Sigmoid colon (tissue), 7 donors: ENCODE results near the gene CLCN2. TPM values are rescaled to one million over a fixed set of nuclear protein-coding genes. Genes with fewer than 3 reads are reported as not detected.

Experiments
- DNase-seq: peaks from one replicate; pipeline ENCODE4 v3.0.0-alpha.2; 2019
- H3K27ac ChIP-seq, 4 donors: fragments of 200-600 bp; sonication (generic); one replicate each; pipeline ENCODE4 v1.5.1; 2016 to 2019; ENCODE audit warnings: mild to moderate bottlenecking in 1 of 4
- H3K27me3 ChIP-seq, 3 donors: fragments of 200-600 bp; sonication (generic); one replicate each; pipeline ENCODE4 v1.5.1; 2019; ENCODE audit warnings: mild to moderate bottlenecking in 1 of 3
- H3K36me3 ChIP-seq, 4 donors: fragments of 200-600 bp; sonication (generic); one replicate each; pipeline ENCODE4 v1.5.1; 2016 to 2019
- H3K4me1 ChIP-seq, 4 donors: fragments of 200-600 bp; sonication (generic); one replicate each; pipeline ENCODE4 v1.5.1; 2017 to 2019
- H3K4me3 ChIP-seq, 4 donors: fragments of 200-600 bp; sonication (generic); one replicate each; pipeline ENCODE4 v1.5.1; 2017 to 2019; ENCODE audit warnings: mild to moderate bottlenecking in 2 of 4, moderate library complexity in 1 of 4
- H3K9me3 ChIP-seq, 4 donors: fragments of 200-600 bp in 3 of 4; sonication (generic) in 3 of 4; one replicate each; pipeline versions ENCODE4 v1.5.1 to v1.6.1; 2013 to 2019
- EP300 ChIP-seq, 4 donors: sonication (generic); formaldehyde crosslinking; IDR thresholded peaks; one replicate each; pipeline ENCODE4 v1.6.1; 2017; ENCODE audit warnings: antibody characterized with exemption in 4 of 4
- POLR2A ChIP-seq, 2 donors: fragments of 450-650 bp; IDR thresholded peaks; one replicate each; pipeline ENCODE4 v1.6.1; 2016; ENCODE audit warnings: antibody characterized with exemption in 2 of 2, mild to moderate bottlenecking in 2 of 2, moderate library complexity in 2 of 2
- POLR2AphosphoS5 ChIP-seq, 4 donors: sonication (generic); formaldehyde crosslinking; IDR thresholded peaks; one replicate each; pipeline ENCODE4 v1.6.1; 2017; ENCODE audit warnings: antibody characterized with exemption in 4 of 4
- WGBS, 2 donors: extraction: QIAGEN DNeasy Blood & Tissue Kit; methylation state at CpG; one replicate each; pipeline ENCODE4 v1.1.7; 2013; 5-methylcytosine and 5-hydroxymethylcytosine counted together
- intact Hi-C: fragments of 100-400 bp; cut with DNase I; formaldehyde crosslinking; loops from one replicate; pipeline ENCODE4 v1.15.1; 2023
- polyA plus RNA-seq, 3 donors: library from polyadenylated mRNA; stranded (reverse); fragments of 200-250 nt; gene quantifications; one replicate each; pipeline ENCODE4 v1.2.3, GENCODE V29; 2013
- total RNA-seq, 4 donors: library from RNA; depleted of rRNA; stranded (reverse); fragments of >200 nt; gene quantifications; one replicate each; pipeline ENCODE4 v1.1.0, GENCODE V29; 2016
- TF ChIP-seq, protein P1 (sequence below), 4 experiments: fragments of 450-650 bp in 3 of 4; fragments of 200-600 bp in 1 of 4; IDR thresholded peaks; one replicate each; pipeline ENCODE4 v1.5.1; 2016 to 2019; ENCODE audit warnings: antibody characterized with exemption in 4 of 4, mild to moderate bottlenecking in 3 of 4, moderate library complexity in 2 of 4
- donor health status: healthy with polysubstance abuse.
- donor health status: Bipolar disorder and iron deficiency.
- donor health status: healthy.

The CLCN2 gene
- total and polyA plus RNA-seq, 7 donors = 1.6 to 30.2 (median 3.3) TPM

DNA sequence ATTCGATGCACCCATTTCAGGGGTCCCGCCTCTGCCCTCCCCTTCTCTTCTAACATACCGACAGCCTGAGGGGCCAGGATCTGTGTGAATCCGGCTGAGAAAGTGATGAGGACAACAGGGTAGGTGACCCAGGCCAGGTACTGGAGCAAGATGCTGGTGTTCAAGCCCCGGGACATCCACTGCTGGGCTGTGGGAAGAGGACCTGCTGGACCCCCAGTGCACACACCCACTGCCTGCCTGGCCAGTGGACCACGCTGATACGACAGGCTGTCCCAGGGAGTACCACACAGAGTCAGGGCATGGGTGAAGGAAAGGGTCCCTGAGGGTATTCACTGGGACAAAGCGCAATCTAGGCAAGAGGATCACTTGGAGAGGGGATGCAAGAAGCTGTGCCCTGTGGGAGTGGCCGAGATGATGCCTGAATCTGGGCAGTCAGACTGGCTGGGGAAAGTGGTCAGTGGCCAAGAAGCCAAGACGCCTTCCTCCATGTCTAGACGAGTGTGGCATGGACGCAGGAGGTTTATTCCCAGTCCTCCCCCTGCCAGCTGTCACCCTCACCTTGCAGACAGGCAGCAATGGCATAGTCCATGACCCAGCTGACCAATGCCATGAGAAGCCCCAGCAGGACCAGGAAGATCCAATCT, 3.2 kb downstream of the CLCN2 start:
- H3K27me3 ChIP-seq = no peaks in the 10 kb centered on the region
- 92 to 95% methylated on average over 12 of the region's 12 CpGs for WGBS, 2 donors
- no peaks in the 10 kb centered on the region for H3K9me3 ChIP-seq
- H3K4me1 ChIP-seq = peaks cover 0 to 31% (median 22%) of the 10 kb centered on the region in 4 donors
- no peak for DNase-seq
- intact Hi-C loops = no loop called here
- peaks cover 0 to 31% (median 4%) of the 10 kb centered on the region in 4 donors for H3K36me3 ChIP-seq
- TF ChIP-seq, protein P1, sequence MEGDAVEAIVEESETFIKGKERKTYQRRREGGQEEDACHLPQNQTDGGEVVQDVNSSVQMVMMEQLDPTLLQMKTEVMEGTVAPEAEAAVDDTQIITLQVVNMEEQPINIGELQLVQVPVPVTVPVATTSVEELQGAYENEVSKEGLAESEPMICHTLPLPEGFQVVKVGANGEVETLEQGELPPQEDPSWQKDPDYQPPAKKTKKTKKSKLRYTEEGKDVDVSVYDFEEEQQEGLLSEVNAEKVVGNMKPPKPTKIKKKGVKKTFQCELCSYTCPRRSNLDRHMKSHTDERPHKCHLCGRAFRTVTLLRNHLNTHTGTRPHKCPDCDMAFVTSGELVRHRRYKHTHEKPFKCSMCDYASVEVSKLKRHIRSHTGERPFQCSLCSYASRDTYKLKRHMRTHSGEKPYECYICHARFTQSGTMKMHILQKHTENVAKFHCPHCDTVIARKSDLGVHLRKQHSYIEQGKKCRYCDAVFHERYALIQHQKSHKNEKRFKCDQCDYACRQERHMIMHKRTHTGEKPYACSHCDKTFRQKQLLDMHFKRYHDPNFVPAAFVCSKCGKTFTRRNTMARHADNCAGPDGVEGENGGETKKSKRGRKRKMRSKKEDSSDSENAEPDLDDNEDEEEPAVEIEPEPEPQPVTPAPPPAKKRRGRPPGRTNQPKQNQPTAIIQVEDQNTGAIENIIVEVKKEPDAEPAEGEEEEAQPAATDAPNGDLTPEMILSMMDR (IDR thresholded peaks at IDR 0.05) = no peak
- H3K4me3 ChIP-seq = no peak overlapping the region
- no peak overlapping the region for H3K27ac ChIP-seq

DNA sequence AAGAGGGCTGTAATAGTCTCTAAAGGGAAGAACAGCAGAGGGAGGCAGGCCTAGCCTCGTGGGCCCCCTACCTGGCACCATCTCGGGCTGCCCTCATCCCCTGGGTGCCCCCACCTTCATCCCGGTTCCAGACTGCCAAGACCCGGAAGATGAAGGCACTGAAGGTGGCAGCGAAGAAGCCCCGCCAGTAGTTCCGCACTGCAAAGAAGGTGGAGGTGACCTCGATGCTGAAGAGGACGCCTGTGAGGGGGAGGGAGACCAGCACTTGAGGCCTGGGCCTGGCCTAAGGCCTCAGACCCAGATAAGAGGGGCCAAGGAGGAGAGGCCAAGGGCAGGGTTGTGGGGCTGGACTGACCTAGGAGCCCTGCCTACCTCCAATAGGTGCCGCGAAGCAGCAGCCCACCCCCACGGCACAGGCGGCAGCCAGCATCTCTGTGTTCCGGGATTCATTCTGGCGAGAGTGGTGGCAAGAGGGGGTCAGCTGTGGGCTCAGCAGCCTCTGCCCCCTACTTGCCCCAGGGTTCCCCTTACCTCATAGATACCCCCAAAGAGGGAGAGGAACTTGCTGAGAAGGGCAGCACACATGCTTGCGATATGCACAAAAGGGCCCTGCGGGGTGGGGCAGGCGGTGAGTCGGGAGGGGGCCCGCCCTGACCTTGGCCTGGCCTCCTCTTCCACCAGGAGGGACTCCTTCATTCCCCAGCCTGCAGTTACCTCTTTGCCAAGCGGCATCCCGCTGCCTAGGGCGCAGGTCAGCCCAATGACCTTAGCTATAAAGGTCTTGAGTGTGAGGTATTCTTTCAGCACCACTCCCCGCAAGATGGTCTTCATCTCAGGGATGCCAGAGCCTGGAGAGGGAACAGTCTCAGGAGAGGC, 3.9 kb downstream of the CLCN2 start:
- H3K4me3 ChIP-seq = no peak overlapping the region
- no peak overlapping the region for H3K27ac ChIP-seq
- TF ChIP-seq EP300 (IDR thresholded peaks at IDR 0.05) (no peak), POLR2A (IDR thresholded peaks at IDR 0.05) (no peak)
- peaks cover 0 to 26% (median 22%) of the 10 kb centered on the region in 4 donors for H3K4me1 ChIP-seq
- no peaks in the 10 kb centered on the region for H3K9me3 ChIP-seq
- intact Hi-C loops = no loop called here
- WGBS, 2 donors = 92 to 94% methylated on average over 24 of the region's 24 CpGs
- H3K36me3 ChIP-seq = peaks cover 0 to 31% (median 6%) of the 10 kb centered on the region in 4 donors
- DNase-seq = no peak
- H3K27me3 ChIP-seq = no peaks in the 10 kb centered on the region

DNA sequence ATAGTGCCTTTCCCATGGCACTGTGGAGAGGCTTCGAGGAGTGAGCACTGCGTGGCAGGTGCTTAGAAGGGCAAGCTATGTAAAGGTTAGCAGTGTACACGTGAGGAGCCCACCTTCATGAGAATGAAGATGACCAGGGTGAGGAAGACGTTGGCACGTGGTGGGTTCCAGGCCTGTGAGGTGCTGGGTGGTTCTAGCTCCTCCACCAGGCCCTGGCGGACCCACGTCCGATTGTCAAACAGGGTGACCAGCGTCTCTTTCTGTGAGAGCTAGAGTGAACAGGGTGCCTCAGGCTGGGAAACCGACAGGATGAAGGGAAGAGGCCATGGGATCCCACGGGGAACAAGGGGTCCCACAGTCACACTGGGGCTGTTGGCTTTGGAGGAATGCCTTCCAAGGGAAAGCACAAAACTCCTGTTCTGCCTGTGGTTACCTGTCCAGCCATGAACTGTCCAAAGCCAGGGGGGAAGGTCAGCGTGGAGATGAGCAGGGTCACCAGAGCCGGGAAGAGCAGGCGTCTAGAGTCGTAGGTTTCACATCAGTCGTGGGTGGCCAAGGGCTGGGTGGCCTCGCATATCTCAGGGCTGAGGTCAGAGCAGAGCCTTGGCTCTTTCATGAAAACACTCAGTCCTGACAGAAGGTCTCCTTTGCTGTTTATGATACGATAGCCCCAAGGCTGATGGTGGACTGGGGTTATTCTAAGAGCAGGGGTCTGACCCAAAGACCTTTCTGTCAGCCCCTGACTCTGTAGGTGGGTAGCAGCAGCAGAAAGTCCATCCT, 6.0 kb downstream of the CLCN2 start:
- H3K36me3 ChIP-seq = peaks cover 0 to 31% (median 6%) of the 10 kb centered on the region in 4 donors
- 86 to 89% methylated on average over 18 of the region's 18 CpGs for WGBS, 2 donors

DNA sequence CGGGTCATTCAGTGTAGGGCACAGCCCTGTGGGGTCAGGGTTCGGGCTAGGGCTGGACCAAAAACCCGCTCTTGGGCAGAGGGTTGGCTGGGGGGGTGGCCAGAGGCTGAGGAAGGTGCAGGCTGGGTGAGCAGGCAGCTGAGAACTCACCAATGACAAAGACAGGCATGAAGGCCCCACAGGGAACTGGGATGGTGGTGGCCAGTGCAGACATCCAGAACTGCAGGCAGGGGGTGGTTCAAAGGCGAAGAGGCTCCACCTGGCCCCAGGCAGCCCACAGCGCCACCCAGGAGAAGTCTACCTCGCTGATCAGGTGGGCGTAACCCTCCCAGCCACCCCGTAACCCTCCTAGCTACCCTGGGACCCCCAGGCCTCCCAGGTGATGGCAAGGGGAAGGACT, 6.7 kb downstream of the CLCN2 start:
- Histone ChIP-seq H3K4me1 (peaks cover 0 to 17% (median 5%) of the 10 kb centered on the region in 4 donors), H3K4me3 (no peak overlapping the region), H3K27me3 (no peaks in the 10 kb centered on the region), H3K36me3 (peaks cover 0 to 31% (median 6%) of the 10 kb centered on the region in 4 donors), H3K27ac (no peak overlapping the region), H3K9me3 (no peaks in the 10 kb centered on the region)
- no peak for DNase-seq
- WGBS, 2 donors = 74 to 84% methylated on average over 8 of the region's 8 CpGs
- no peak for TF ChIP-seq POLR2A (IDR thresholded peaks at IDR 0.05)
- TF ChIP-seq EP300 (IDR thresholded peaks at IDR 0.05) = no peak
- TF ChIP-seq, protein P1 (IDR thresholded peaks at IDR 0.05) = no peak
- intact Hi-C loops = no loop called here

More for the DNA sequence above, 6.0 kb downstream of the CLCN2 start:
- TF ChIP-seq, protein P1 (IDR thresholded peaks at IDR 0.05) = no peak
- TF ChIP-seq POLR2A (IDR thresholded peaks at IDR 0.05) (no peak), POLR2AphosphoS5 (IDR thresholded peaks at IDR 0.05) (no peak), EP300 (IDR thresholded peaks at IDR 0.05) (no peak)
- Histone ChIP-seq H3K4me1 (peaks cover 0 to 18% (median 10%) of the 10 kb centered on the region in 4 donors), H3K27ac (no peak overlapping the region), H3K4me3 (no peak overlapping the region), H3K9me3 (no peaks in the 10 kb centered on the region), H3K27me3 (no peaks in the 10 kb centered on the region)
- intact Hi-C loops = no loop called here
- no peak for DNase-seq
